IPS DF 19.7 (cell line): Measurements from ENCODE around the gene ZBTB20.

Source experiments
- DNase-seq: peaks from one replicate; pipeline ENCODE4 v3.0.0-alpha.2; 2013; ENCODE audit warnings: low read depth, low spot score

Gene ZBTB20

DNA sequence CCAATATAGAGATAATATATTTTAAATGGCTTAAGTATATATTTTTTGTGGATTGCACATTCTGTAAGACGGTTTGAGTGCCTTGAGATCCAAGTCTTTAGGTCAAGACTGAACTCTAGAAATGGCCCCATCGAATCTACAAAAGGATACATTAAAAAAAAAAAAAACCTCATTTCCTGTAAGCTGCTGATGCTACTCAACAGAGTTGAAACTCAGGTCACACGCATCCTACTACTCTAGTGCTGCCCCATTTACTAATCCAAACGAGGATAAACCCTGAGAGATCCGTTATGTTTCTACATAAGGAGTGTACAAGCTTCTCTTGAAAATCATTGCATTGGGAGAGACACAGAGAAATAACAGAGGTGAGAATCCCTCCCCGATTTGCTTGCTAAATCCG lies 666.0 kb downstream of the ZBTB20 start:
- no peak for DNase-seq

DNA sequence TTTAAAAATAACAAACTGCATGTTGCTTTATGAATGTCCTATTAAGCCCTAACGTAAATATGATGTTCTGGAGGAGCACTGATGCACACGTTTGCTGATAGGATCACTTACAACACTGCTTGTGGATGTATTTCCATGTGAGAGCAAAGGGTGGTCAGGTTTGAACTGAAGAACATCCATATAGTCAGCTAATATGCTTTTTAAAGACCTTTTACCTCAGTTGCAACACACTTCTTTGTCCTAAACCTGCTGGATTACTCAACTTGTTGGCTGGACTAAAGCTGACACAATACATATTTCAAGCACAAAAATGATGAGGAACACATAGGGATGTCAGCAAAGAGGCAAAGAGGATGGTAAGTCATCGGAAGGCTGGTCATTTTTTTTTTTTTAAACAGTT lies 666.6 kb downstream of the ZBTB20 start:
- no peak for DNase-seq

DNA sequence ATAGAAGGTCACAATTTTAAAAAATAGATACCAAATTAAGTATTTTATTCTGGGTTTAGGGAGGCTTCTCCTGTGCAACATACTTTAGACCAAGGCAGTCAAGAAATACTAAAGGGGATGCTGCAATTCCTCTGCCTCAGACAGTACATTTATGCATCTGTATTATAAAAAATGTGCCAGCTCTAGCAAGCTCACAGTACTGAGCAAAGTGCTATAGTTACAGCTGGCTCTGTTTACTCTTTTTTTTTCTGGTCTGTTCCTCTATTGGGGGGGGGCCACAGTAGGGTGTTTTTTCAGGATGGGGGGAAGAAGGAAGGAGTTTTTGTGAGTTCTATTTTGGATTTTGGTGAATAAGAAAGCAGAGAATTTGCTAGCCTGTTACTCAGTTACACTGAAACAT lies 668.3 kb downstream of the ZBTB20 start:
- no peak for DNase-seq

- DNase-seq, result no peak
These were observed 670.6 kb downstream of the ZBTB20 start for GRCh38 chr3:114476511-114476910.

- no peak for DNase-seq
These were observed 675.6 kb downstream of the ZBTB20 start for GRCh38 chr3:114471478-114471877.

DNA sequence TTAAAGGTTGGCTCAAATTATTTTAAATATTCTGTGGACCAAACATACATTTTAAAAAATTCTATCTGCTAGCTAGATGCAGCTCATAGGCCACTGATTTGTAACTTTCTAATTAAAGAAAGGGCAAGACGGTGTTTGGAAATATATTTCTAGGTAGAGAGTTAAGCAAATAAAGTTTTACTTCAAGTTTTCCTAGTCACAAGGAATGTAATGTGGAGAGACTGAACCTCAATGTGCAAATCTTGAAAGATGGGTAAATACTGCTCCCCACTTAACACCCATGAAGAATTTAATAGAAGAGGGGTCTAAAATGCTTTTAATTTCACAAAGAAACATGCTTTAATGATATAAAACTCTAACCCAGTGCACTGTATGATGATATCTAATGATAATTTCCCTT lies 678.0 kb downstream of the ZBTB20 start:
- DNase-seq, result no peak

DNA sequence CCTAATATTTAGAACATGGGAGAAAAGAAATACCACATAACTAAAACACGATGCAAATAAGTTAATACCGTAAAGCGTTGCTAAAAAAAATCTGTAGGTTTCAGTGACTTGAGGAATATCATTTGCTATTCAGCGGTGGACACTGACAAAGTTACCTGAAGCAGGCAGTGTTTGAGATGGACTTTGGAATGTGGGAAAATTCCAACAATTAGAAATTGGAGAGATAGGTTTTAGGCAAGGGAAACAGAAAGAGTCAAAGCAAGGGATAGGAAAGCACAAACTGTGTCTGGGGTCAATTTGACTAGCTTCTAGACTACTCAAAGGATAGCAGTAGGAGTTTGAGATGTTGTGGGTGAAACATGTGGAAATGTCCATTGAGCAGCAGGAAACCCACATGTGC lies 680.3 kb downstream of the ZBTB20 start:
- DNase-seq, result no peak

DNA sequence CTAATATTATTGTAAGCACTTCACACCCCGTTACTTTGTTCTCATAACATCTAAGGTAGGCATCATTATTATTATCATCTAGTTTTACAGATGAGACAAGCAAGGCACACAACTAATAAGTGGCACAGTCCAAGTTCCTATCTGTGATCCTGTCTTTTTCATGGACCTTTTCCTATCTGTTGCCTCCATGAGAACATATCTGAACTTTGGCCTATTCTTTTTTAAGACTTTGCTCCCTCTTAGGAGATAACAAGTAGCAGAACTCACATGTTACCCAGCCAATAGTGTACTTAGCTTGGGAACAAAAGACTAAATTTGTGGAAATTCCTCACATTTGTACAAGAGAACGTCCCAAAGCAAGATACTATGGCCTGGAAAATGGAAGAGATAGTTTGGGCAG lies 680.8 kb downstream of the ZBTB20 start:
- DNase-seq, result no peak

GRCh38 chr3:114464548-114464947 lies 682.5 kb downstream of the ZBTB20 start:
- no peak for DNase-seq

- DNase-seq, result no peak
These were observed 684.3 kb downstream of the ZBTB20 start for GRCh38 chr3:114462750-114463149.

DNA sequence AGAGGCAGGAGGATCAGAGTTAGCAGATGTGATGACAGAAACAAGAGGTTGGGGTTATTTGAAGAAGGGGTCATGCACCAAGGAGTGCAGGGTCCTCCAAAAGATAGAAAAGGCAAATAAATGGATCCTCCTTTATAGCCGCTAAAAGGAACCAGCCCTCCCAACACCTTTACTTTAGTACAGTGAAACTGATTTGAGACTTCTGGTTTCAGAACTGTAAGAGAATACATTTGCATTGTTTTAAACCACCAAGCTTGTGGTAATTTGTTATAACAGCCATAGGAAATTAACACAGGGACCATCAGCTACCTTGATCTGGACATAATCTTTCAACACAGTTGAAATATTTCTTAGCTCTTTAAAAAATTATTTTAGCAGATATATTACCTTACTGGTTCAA lies 686.6 kb downstream of the ZBTB20 start:
- DNase-seq, result no peak

DNA sequence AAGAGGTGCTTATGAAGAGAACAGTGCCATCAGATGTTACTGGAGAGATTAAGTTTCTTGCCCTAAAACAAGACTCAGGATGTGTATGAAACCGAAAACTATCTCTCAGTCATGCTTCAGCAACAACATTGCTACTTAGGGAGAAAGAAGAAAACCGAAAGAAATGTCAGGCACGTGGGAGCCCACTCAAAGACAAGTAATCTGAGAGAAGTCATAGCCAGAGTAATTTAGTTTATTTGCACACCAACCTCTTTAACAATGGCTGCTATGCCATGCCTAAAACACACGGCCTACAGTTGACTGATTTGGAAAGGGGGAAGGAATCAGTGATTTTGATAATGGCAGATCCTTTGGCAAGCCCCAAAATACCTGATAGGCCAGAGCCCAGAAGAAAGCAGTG lies 690.3 kb downstream of the ZBTB20 start:
- DNase-seq, result no peak

DNA sequence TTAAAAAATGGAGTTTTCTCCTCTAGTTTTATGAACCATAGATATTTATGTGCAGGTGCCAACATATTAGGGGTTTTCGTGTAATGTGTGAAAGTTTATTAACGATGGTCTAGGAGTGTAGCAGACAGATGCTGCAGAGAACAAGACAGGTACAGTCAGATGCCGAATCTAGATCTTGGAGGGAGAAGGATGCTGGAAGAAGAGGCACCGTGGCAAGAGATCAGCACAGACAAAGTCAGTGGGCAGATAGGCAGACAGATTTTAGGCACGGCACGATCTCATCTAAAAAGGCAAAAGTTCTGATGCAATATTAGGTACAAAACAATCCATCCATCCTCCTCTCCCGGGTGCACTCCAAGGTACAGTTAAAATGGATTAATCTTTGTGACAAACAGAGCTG lies 691.7 kb downstream of the ZBTB20 start:
- no peak for DNase-seq

- no peak for DNase-seq
These were observed 692.4 kb downstream of the ZBTB20 start for GRCh38 chr3:114454551-114455251.

DNA sequence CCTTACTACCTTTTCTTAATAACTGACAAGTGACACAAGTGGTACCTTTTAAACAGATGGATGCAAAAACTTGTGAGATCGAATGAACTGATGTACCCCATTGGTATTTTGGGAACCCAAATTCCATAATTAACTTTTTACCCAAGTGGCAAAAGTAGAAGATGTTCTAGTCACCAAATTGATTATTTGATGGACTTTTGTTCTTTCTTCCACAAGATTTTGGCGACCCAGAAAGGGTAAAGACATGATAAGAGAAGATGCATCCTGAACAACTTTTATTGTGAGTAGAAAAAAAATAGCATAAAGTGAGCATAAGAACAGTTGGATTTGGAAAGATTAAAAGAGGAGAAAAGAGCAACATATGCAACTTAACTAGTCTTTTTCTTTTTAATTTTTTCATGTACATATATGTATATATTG lies 693.7 kb downstream of the ZBTB20 start:
- DNase-seq, result no peak

GRCh38 chr3:114452937-114453336 lies 694.2 kb downstream of the ZBTB20 start:
- no peak for DNase-seq

- DNase-seq, result no peak
These were observed 694.8 kb downstream of the ZBTB20 start for GRCh38 chr3:114452256-114452655.

- DNase-seq, result no peak
These were observed 695.5 kb downstream of the ZBTB20 start for GRCh38 chr3:114451561-114452018.

DNA sequence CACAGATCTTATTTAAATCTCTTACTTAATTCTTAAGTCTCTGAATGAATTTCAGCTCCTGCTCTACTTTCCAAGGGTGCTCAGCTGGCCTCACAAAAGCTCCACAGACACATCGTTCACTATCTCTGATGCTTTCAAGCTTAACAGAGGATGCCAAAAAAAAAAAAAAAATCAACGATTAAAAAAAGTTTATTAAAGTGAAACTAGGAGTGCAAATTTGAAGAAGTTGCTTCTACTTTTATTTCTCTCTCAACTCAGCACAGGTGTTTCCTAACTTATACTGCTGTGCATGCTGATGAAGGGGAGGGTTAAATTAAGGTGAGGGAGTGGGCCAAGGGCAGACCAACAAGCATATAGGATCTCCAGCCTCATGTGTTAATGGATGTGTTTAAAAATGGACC lies 696.0 kb downstream of the ZBTB20 start:
- DNase-seq, result no peak

DNA sequence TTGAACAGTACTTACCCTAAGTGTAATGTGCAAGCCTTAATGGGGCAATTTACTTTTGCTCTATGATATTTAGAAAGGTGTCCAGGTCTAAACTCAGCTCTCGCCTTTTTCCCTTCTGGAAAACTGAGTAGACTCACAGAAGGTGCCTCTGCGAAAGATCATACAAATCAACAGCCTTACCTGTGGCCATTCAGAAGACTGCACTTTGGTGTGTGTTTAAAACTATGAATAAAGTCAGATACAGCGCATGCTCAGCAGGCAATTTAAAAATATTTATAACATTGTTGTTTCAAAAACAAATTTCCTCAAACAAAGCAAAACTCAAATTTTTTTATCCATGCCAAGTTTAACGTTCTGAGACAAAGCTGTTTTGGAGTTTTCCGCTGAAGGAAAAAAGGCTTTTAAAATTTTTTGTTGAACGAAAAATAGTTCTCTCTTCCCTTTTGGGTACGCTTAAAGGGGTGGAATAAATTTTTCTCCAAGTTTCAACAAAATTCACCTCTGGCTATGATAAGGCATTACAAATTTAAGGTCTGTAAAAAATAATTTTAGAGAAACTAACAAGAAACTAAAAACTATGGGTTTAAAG lies 697.0 kb downstream of the ZBTB20 start:
- no peak for DNase-seq

GRCh38 chr3:114449271-114450007 lies 697.6 kb downstream of the ZBTB20 start:
- no peak for DNase-seq

DNA sequence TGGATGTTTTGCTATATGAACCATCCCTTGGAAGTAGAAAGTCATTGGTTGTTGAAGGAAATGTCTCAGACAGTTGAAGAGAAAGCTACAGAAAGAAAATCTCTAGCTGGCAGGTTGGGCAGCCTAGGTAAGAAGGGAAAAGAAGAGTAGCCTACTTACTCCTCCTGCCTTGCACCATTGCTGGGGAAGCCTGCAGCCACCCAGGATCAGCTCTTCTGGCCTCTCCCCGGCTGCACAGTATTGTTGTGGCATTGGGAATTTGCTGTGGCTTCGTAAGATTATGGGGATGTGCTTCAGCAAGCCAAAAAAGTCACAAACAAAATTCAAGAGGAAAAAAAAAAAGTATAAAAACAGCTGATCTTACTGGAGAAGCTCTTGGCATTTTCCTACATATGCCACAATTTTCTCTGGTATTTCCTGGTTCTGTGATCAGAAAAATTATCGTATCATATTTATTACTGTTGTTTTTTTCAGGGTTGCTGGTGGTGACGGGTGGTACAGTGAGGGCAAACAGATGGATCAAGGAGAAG lies 699.1 kb downstream of the ZBTB20 start:
- no peak for DNase-seq

DNA sequence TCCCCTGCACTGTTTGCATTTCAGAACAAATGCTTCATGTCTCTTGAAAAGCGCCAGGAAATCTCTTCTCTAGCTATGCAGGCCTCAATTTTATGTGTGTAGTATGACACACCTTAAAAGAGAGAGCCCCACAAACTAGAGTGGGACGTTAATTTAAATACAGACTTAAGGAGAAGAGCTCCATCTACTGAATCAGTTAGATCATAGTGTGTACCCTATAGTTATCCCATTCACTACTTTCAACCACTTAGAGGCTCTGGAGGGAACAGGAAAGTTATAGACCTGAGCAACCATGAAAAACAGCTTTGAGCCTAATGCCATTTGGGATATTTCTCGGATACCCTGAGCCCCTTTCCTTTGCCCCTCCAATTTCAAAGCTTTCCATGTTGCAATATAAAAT lies 699.5 kb downstream of the ZBTB20 start:
- no peak for DNase-seq
